Neural cell (in vitro differentiated cells): ENCODE results near the gene SPATA9. TPM values are rescaled to one million over a fixed set of nuclear protein-coding genes. Genes with fewer than 3 reads are reported as not detected.

Experiments used
- H2AFZ ChIP-seq: fragments of 200-600, 300-800 bp; sonication (generic), shearing (Covaris generic); 2 replicates; pipeline ENCODE4 v1.6.0; 2014; ENCODE audit warnings: low read depth, mild to moderate bottlenecking, antibody characterized with exemption, low read length, moderate library complexity
- H3F3A ChIP-seq: fragments of 200-600 bp; shearing (Covaris generic); 2 replicates; pipeline ENCODE4 v1.6.1; 2016; ENCODE audit warnings: mild to moderate bottlenecking, moderate library complexity, mixed read lengths, antibody characterized with exemption, low read length; ENCODE audit not compliant: insufficient read depth, poor library complexity, severe bottlenecking
- H3K27ac ChIP-seq: fragments of 200-600, 300-800 bp; sonication (generic), shearing (Covaris generic); 2 replicates; pipeline ENCODE4 v1.5.1; 2014; ENCODE audit warnings: mild to moderate bottlenecking, low read length, moderate library complexity
- H3K27me3 ChIP-seq: fragments of 300-800, 200-600 bp; sonication (generic), shearing (Covaris generic); 2 replicates; pipeline ENCODE4 v1.6.0; 2014; ENCODE audit warnings: mild to moderate bottlenecking, low read depth, low read length, moderate library complexity; ENCODE audit not compliant: insufficient read depth
- H3K36me3 ChIP-seq: fragments of 300-800, 200-600 bp; sonication (generic), shearing (Covaris generic); 2 replicates; pipeline ENCODE4 v1.5.1; 2014; ENCODE audit warnings: mild to moderate bottlenecking, antibody characterized with exemption, low read length, moderate library complexity; ENCODE audit not compliant: insufficient read depth
- H3K4me2 ChIP-seq: fragments of 300-800, 200-600 bp; sonication (generic), shearing (Covaris generic); 2 replicates; pipeline ENCODE4 v1.6.0; 2014; ENCODE audit warnings: mild to moderate bottlenecking, low read length
- H3K4me3 ChIP-seq: fragments of 300-800, 200-600 bp; sonication (generic), shearing (Covaris generic); 2 replicates; pipeline ENCODE4 v1.5.1; 2014; ENCODE audit warnings: mild to moderate bottlenecking, low read length, moderate library complexity
- H3K79me2 ChIP-seq: fragments of 200-600 bp; shearing (Covaris generic); replicated peaks from 2 replicates; pipeline ENCODE4 v1.6.0; 2014; ENCODE audit warnings: mild to moderate bottlenecking, low read length, moderate library complexity; ENCODE audit not compliant: insufficient read depth
- H3K9ac ChIP-seq: fragments of 300-800, 200-600 bp; sonication (generic), shearing (Covaris generic); 2 replicates; pipeline ENCODE4 v1.6.1; 2016; ENCODE audit warnings: mild to moderate bottlenecking, low read length, mixed read lengths
- H3K9me2 ChIP-seq: fragments of 200-600 bp; shearing (Covaris generic); 2 replicates; pipeline ENCODE4 v1.6.1; 2016; ENCODE audit warnings: mild to moderate bottlenecking, low read length, mixed read lengths; ENCODE audit not compliant: insufficient read depth
- H3K9me3 ChIP-seq: fragments of 200-600, 300-800 bp; sonication (generic), shearing (Covaris generic); 2 replicates; pipeline ENCODE4 v1.6.1; 2016; ENCODE audit warnings: mild to moderate bottlenecking, mixed run types, low read length, moderate library complexity, mixed read lengths
- H4K20me1 ChIP-seq: fragments of 200-600 bp; shearing (Covaris generic); 2 replicates; pipeline ENCODE4 v1.6.1; 2016; ENCODE audit warnings: mild to moderate bottlenecking, mixed run types; ENCODE audit not compliant: insufficient read depth
- EP300 ChIP-seq: fragments of 450-650 bp; conservative IDR thresholded peaks from 2 replicates; pipeline ENCODE4 v1.6.1; 2014; ENCODE audit warnings: antibody characterized with exemption, mild to moderate bottlenecking, moderate library complexity; ENCODE audit not compliant: poor library complexity, severe bottlenecking
- EZH2 ChIP-seq: fragments of 200-600, 300-800 bp; shearing (Covaris generic), sonication (generic); IDR thresholded peaks from 2 replicates; pipeline ENCODE4 v1.6.1; 2014; ENCODE audit warnings: antibody characterized with exemption, low read length, borderline replicate concordance, mild to moderate bottlenecking; ENCODE audit not compliant: insufficient read depth, poor library complexity, severe bottlenecking
- MXI1 ChIP-seq: fragments of 450-650 bp; conservative IDR thresholded peaks from 2 replicates; pipeline ENCODE4 v1.6.1; 2014; ENCODE audit warnings: antibody characterized with exemption, mild to moderate bottlenecking; ENCODE audit not compliant: poor library complexity, severe bottlenecking
- POLR2AphosphoS5 ChIP-seq: IDR thresholded peaks from 2 replicates; pipeline ENCODE4 v1.6.1; 2012
- RAD21 ChIP-seq: fragments of 450-650 bp; conservative IDR thresholded peaks from 2 replicates; pipeline ENCODE4 v1.6.1; 2014; ENCODE audit warnings: antibody characterized with exemption, mild to moderate bottlenecking, moderate library complexity
- SMC3 ChIP-seq: fragments of 450-650 bp; conservative IDR thresholded peaks from 2 replicates; pipeline ENCODE4 v1.6.1; 2014; ENCODE audit warnings: antibody characterized with exemption, mild to moderate bottlenecking, moderate library complexity; ENCODE audit not compliant: poor library complexity
- TAF1 ChIP-seq: IDR thresholded peaks from 2 replicates; pipeline ENCODE4 v1.6.1; 2012; ENCODE audit warnings: low read depth
- polyA plus RNA-seq: library from polyadenylated mRNA; depleted of rRNA; stranded (reverse); fragments of >200 nt; gene quantifications from 2 replicates; pipeline ENCODE4 v1.2.3, GENCODE V29; 2014
- TF ChIP-seq, protein P1 (sequence below): fragments of 450-650 bp; IDR thresholded peaks from 2 replicates; pipeline ENCODE4 v1.5.1; 2014; ENCODE audit warnings: antibody characterized with exemption, mild to moderate bottlenecking, moderate library complexity; ENCODE audit not compliant: poor library complexity, severe bottlenecking
- TF ChIP-seq, protein P2 (sequence below): IDR thresholded peaks from 2 replicates; pipeline ENCODE4 v1.6.1; 2012; ENCODE audit warnings: borderline replicate concordance

SPATA9 gene
- polyA plus RNA-seq, 1 donor from 2014 or later: 5.8 TPM

DNA sequence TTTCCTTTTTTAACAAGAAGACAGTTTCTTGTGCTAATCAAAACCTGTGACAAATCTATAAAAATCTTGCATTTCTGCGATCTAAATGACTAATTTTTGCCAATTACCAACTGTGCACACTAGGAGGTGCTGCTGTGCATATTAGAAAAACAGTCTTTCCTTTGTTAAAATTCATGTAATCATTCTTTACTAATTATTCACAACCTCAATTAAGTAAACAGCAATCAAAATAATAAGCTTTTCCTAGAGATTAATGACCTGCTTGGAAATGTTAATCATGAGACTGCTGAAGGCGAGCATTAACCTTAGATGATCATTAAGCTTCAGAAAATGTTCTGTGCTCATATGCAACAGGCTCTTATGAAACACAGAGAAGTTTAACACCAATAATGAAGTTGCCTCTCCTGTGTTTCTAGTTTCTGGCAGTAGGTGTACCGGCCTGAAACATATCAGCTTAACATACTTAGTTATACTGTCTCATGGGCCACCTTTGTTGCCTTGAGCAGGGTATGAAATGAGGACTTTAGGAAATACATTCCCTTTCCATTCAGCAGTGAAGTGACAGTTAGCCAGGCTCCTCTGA lies 18.5 kb downstream of the SPATA9 start:
- Histone ChIP-seq H3F3A (no peaks in the 10 kb centered on the region), H3K9me3 (no peaks in the 10 kb centered on the region), H3K79me2 (no peaks in the 10 kb centered on the region), H2AFZ (no peak overlapping the region), H3K36me3 (no peaks in the 10 kb centered on the region), H3K9me2 (no peaks in the 10 kb centered on the region), H4K20me1 (no peaks in the 10 kb centered on the region), H3K4me3 (no peak overlapping the region), H3K27me3 (no peaks in the 10 kb centered on the region), H3K9ac (no peak overlapping the region), H3K27ac (no peak overlapping the region), H3K4me2 (no peak overlapping the region)
- TF ChIP-seq EP300 (no peak), POLR2AphosphoS5 (no peak), SMC3 (peak; percentile 45), RAD21 (peak; percentile 48), MXI1 (no peak), TAF1 (no peak), EZH2 (no peak)
- TF ChIP-seq, protein P1, sequence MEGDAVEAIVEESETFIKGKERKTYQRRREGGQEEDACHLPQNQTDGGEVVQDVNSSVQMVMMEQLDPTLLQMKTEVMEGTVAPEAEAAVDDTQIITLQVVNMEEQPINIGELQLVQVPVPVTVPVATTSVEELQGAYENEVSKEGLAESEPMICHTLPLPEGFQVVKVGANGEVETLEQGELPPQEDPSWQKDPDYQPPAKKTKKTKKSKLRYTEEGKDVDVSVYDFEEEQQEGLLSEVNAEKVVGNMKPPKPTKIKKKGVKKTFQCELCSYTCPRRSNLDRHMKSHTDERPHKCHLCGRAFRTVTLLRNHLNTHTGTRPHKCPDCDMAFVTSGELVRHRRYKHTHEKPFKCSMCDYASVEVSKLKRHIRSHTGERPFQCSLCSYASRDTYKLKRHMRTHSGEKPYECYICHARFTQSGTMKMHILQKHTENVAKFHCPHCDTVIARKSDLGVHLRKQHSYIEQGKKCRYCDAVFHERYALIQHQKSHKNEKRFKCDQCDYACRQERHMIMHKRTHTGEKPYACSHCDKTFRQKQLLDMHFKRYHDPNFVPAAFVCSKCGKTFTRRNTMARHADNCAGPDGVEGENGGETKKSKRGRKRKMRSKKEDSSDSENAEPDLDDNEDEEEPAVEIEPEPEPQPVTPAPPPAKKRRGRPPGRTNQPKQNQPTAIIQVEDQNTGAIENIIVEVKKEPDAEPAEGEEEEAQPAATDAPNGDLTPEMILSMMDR: peak; percentile 64
- TF ChIP-seq, protein P2, sequence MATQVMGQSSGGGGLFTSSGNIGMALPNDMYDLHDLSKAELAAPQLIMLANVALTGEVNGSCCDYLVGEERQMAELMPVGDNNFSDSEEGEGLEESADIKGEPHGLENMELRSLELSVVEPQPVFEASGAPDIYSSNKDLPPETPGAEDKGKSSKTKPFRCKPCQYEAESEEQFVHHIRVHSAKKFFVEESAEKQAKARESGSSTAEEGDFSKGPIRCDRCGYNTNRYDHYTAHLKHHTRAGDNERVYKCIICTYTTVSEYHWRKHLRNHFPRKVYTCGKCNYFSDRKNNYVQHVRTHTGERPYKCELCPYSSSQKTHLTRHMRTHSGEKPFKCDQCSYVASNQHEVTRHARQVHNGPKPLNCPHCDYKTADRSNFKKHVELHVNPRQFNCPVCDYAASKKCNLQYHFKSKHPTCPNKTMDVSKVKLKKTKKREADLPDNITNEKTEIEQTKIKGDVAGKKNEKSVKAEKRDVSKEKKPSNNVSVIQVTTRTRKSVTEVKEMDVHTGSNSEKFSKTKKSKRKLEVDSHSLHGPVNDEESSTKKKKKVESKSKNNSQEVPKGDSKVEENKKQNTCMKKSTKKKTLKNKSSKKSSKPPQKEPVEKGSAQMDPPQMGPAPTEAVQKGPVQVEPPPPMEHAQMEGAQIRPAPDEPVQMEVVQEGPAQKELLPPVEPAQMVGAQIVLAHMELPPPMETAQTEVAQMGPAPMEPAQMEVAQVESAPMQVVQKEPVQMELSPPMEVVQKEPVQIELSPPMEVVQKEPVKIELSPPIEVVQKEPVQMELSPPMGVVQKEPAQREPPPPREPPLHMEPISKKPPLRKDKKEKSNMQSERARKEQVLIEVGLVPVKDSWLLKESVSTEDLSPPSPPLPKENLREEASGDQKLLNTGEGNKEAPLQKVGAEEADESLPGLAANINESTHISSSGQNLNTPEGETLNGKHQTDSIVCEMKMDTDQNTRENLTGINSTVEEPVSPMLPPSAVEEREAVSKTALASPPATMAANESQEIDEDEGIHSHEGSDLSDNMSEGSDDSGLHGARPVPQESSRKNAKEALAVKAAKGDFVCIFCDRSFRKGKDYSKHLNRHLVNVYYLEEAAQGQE: no peak

DNA sequence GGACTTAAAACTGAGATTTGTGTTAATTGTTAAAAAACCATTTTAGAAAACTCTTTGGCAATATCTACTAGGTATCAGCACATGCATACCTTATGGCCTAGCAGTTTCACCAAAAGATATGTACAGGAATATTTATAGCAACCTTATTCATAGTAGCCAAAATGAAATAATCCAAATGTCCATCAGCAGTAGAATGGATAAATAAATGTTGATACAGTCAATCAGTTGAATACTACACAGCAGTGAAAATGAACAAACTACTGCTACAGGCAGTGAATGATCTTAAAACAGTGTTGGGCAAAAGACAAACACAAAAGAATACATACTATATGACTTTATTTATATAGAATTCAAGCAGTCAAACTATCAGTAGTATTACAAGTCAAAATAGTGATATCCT lies 19.8 kb downstream of the SPATA9 start:
- Histone ChIP-seq H3F3A (no peaks in the 10 kb centered on the region), H3K9me2 (no peaks in the 10 kb centered on the region), H3K4me3 (no peak overlapping the region), H3K36me3 (no peaks in the 10 kb centered on the region), H4K20me1 (no peaks in the 10 kb centered on the region), H3K9me3 (no peaks in the 10 kb centered on the region), H3K4me2 (no peak overlapping the region), H2AFZ (no peak overlapping the region), H3K27ac (no peak overlapping the region), H3K9ac (no peak overlapping the region), H3K79me2 (no peaks in the 10 kb centered on the region), H3K27me3 (no peaks in the 10 kb centered on the region)
- TF ChIP-seq, protein P1: no peak
- no peak for TF ChIP-seq RAD21
- TF ChIP-seq EP300: no peak
- TF ChIP-seq MXI1: no peak
- TF ChIP-seq POLR2AphosphoS5: no peak
- TF ChIP-seq, protein P2: no peak
- TF ChIP-seq TAF1: no peak
- TF ChIP-seq EZH2: no peak
- no peak for TF ChIP-seq SMC3
